Measurements from ENCODE around the gene HNRNPR. TPM values are rescaled to one million over a fixed set of nuclear protein-coding genes. Genes with fewer than 3 reads are reported as not detected.

Gene HNRNPR
- total and polyA plus RNA-seq, 9 of the 15 experiments (the other 6 are each of a cell fraction or from before 2014, with no cell fraction given) = 80.9 to 372 (median 301) TPM

DNA sequence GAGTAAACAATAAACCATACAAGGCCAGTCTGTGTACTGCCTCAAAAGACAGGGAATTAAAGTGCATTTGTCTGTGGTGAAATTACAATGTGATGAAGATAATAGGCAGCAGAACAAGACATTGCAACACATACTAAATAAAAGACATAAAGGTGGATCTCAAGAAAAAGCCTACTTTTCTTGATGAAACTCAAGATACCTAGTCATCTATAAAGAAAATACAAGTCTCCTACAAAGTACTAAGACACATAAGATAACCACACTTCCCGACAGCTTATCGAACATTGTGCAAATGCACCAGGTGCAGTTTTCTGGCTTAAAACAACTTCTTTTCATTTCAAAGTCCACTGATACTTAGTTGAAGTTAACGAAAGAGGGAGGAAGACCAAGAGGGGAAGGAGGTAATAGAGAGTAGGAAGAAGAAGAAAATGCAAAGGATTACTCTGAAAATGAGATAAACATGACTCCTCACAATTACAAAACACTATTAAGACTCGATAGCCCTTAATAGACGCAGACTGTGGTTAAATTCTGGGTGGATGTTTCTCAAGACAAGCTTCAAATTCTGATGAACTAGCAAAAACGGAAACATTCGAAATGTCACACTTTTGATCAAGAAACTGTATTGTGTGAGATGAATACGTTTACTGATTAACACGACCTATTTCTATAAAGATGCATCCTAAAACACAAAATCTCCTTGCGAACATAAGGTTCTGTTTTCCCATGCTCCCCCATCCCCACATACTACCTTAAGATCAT lies 2.0 kb downstream of the HNRNPR start (continued):
- TF ChIP-seq, protein P1, sequence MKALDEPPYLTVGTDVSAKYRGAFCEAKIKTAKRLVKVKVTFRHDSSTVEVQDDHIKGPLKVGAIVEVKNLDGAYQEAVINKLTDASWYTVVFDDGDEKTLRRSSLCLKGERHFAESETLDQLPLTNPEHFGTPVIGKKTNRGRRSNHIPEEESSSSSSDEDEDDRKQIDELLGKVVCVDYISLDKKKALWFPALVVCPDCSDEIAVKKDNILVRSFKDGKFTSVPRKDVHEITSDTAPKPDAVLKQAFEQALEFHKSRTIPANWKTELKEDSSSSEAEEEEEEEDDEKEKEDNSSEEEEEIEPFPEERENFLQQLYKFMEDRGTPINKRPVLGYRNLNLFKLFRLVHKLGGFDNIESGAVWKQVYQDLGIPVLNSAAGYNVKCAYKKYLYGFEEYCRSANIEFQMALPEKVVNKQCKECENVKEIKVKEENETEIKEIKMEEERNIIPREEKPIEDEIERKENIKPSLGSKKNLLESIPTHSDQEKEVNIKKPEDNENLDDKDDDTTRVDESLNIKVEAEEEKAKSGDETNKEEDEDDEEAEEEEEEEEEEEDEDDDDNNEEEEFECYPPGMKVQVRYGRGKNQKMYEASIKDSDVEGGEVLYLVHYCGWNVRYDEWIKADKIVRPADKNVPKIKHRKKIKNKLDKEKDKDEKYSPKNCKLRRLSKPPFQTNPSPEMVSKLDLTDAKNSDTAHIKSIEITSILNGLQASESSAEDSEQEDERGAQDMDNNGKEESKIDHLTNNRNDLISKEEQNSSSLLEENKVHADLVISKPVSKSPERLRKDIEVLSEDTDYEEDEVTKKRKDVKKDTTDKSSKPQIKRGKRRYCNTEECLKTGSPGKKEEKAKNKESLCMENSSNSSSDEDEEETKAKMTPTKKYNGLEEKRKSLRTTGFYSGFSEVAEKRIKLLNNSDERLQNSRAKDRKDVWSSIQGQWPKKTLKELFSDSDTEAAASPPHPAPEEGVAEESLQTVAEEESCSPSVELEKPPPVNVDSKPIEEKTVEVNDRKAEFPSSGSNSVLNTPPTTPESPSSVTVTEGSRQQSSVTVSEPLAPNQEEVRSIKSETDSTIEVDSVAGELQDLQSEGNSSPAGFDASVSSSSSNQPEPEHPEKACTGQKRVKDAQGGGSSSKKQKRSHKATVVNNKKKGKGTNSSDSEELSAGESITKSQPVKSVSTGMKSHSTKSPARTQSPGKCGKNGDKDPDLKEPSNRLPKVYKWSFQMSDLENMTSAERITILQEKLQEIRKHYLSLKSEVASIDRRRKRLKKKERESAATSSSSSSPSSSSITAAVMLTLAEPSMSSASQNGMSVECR (CRISPR knock-in tag; IDR thresholded peaks at IDR 0.05) = no peak
- TF ChIP-seq KAT2B (IDR thresholded peaks at IDR 0.05; ENCODE audit: low read depth, low read length) = no peak
- no peak for TF ChIP-seq PPARD (CRISPR knock-in tag; IDR thresholded peaks at IDR 0.05)
- TF ChIP-seq ZNF444 (CRISPR knock-in tag; IDR thresholded peaks at IDR 0.05) = no peak
- no peak for TF ChIP-seq ZNF41 (CRISPR knock-in tag; conservative IDR thresholded peaks at IDR 0.05)
- TF ChIP-seq, protein P2, sequence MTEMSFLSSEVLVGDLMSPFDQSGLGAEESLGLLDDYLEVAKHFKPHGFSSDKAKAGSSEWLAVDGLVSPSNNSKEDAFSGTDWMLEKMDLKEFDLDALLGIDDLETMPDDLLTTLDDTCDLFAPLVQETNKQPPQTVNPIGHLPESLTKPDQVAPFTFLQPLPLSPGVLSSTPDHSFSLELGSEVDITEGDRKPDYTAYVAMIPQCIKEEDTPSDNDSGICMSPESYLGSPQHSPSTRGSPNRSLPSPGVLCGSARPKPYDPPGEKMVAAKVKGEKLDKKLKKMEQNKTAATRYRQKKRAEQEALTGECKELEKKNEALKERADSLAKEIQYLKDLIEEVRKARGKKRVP (CRISPR knock-in tag; IDR thresholded peaks at IDR 0.05) = no peak
- no peak for TF ChIP-seq MECOM (CRISPR knock-in tag; IDR thresholded peaks at IDR 0.05)
- no peak for TF ChIP-seq PCBP2 (IDR thresholded peaks at IDR 0.05; ENCODE audit: low read depth, low read length, poor library complexity, severe bottlenecking)
- TF ChIP-seq ADNP (tag; IDR thresholded peaks at IDR 0.05) = no peak
- TF ChIP-seq CBX2 (IDR thresholded peaks at IDR 0.05; ENCODE audit: insufficient read depth, low read length, poor library complexity, severe bottlenecking) = no peak
- TF ChIP-seq, protein P3, sequence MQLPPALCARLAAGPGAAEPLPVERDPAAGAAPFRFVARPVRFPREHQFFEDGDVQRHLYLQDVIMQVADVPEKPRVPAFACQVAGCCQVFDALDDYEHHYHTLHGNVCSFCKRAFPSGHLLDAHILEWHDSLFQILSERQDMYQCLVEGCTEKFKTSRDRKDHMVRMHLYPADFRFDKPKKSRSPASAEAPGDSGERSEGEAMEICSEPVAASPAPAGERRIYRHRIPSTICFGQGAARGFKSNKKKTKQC (CRISPR knock-in tag; IDR thresholded peaks at IDR 0.05) = no peak
- TF ChIP-seq MAFG (tag; conservative IDR thresholded peaks at IDR 0.05) = peak; percentile 73
- no peak for TF ChIP-seq PURB (CRISPR knock-in tag; IDR thresholded peaks at IDR 0.05; ENCODE audit: low read depth)
- no peak for TF ChIP-seq SMC3 (conservative IDR thresholded peaks at IDR 0.05; ENCODE audit: insufficient read depth, low read depth, low read length)

Data from K562 (cell line).